Islet of Langerhans (tissue), 1 donor: ENCODE results near the gene CSRNP3.

Experiments
- FAIRE-seq: peaks from one replicate; lab custom pipeline; 2011; peaks lifted over from hg19 to GRCh38; lab: Jason Lieb, UNC

CSRNP3 gene

DNA sequence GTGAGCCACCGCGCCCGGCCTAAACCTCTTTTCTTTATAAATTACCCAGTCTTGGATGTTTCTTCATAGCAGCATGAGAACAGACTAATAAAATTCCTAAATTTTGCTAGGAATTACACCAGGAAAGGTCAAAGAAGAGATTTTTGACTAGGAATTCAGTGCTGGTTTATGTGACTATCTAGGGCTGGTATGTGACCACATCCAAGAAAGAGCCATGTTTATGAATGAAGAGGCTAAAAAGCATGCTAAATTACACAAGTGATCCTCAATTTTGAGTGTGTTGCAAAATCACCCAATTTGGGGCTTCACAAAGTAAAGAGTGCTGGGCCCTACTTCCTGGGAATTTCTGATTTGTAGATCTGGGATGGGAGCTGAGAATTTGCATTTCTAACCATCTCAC is 123.6 kb downstream of the CSRNP3 start:
- FAIRE-seq = no peak

GRCh38 chr2:165594231-165594934 is 124.9 kb downstream of the CSRNP3 start:
- no peak for FAIRE-seq

DNA sequence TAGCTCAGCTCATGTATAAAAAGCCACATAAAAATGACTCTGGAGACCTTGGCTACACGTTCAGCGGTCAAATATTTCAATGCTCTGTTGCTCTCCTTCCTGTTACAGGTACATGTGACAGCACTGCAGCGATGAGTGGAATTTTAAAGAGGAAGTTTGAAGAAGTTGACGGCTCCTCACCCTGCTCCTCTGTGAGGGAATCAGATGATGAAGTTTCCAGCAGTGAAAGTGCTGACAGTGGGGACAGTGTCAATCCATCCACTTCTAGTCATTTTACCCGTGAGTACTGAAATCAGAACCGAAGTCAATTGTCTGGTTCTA is 125.4 kb downstream of the CSRNP3 start:
- no peak for FAIRE-seq

DNA sequence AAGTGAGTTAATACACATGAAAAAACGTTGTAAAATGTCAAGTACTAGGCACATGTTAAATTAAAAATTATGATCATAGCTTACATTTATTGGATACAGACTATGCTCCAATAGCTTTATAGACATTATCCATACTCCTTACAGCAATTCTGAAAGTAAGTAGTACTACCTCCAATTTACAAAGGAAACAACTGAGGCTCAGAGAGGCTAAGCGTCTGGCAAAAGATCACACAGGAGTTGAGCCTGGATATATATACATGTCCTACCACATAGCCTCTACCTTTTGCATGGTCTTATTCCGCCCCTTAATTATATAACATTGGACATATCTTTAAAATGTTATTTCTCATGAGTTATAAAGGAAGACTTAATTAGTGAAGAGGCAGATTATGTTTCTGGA is 127.3 kb downstream of the CSRNP3 start:
- FAIRE-seq = no peak

GRCh38 chr2:165601065-165601830 is 131.8 kb downstream of the CSRNP3 start:
- no peak for FAIRE-seq

DNA sequence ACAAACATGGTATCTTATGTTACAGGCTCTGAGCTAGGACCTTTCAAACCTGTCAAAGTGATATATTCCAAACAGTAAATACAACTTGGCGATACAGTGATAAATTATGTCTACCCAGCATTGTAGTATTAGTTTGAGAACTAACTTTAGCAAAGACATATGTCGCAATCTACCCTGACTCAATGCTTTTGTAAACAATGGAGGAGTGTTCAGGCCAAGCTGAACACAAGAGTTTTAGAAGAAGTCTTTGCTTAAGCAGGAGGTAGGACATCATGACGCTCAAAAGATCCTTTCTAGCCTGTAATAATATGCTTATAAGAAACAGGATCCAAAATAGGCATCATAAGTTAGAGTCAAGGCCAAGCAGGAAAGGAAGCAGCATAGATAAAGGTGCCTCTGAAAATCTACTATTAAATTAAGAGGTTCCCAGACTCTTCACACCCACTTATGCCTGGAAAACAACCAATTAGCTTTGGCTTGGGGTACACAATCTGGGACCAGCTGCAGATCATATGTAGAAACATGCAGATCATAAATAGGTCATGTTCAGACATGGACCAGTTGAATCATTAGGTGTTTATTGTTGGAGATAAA is 132.5 kb downstream of the CSRNP3 start:
- FAIRE-seq = no peak

DNA sequence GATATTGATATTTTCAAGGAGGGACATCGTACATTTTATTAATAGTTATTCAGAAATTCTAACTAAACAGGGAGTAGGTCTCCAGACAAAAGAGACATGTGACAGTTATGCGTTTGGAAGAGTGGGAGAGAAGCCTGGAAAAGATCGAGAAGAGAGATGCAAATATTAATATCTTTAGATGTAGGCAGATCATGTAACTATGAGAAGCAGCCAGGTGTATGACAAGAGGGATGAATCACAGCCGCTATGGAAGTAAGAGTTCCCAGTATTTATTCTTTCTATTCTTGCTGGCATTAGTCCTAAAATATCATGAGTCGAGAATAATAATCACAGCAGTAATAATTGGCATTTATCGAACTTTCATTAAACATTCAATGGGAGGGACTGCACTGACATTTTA is 140.2 kb downstream of the CSRNP3 start:
- FAIRE-seq = no peak

GRCh38 chr2:165610591-165611029 is 141.1 kb downstream of the CSRNP3 start:
- no peak for FAIRE-seq

- FAIRE-seq = no peak
Observed at GRCh38 chr2:165617741-165618481, 148.4 kb downstream of the CSRNP3 start.

DNA sequence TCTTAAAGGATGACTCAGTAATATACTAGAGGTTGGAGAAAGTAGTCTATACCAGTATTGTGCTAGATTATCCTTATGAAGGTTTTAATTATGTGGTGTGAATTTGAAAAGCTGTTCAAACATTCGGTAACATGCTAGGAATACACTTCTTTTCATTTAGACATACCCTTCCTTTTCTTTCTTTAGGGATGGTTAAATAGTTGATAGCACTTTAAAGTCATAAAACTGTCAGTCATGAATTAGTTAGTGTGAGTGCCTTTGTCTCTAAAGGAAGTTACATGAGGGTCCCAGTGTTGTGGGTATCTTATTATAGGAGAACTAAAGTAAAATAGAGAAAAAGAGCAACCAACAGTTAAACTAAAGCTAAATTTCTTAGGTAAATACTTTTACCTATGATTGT is 149.3 kb downstream of the CSRNP3 start:
- FAIRE-seq = no peak

GRCh38 chr2:165621086-165621560 is 151.6 kb downstream of the CSRNP3 start:
- no peak for FAIRE-seq

- no peak for FAIRE-seq
Observed at GRCh38 chr2:165623161-165623560, 153.7 kb downstream of the CSRNP3 start.

DNA sequence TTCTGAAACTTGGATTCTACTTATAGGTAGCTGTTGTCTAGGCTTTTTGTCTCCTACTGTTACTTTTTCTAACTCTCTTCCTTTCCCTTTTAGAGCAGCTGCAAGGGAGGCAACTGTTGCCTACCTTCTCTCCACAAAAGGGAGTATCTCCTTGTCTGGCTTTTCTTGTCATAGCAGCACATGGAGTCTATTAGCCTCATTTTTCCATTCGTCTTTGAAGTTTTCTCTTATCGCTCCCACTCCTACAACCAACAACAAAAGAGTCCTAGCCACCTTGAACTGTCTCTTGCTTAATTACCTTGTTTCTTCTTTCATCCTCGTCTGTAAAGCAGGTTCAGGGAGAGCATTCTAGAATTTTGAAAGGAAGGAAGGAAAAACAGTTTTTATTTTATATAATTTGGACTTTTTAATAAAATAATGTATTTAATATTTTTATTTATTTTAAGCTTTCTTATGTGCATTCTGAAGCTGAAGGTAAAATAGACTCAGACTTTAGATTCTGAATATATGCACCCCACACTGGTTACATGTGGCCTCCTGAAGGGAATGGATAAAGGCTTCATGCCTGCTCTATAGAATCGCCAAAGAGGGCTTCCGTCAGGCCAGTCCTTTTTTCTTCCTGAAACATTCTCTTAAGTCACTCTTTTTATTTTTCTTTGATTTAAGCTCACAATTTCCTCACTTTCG is 154.4 kb downstream of the CSRNP3 start:
- FAIRE-seq = no peak

GRCh38 chr2:165624470-165624800 is 154.9 kb downstream of the CSRNP3 start:
- FAIRE-seq = no peak

GRCh38 chr2:165627470-165627869 is 158.0 kb downstream of the CSRNP3 start:
- FAIRE-seq = no peak

- FAIRE-seq = no peak
Observed at GRCh38 chr2:165629776-165630175, 160.3 kb downstream of the CSRNP3 start.

GRCh38 chr2:165630236-165630635 is 160.7 kb downstream of the CSRNP3 start:
- no peak for FAIRE-seq

GRCh38 chr2:165631089-165631488 is 161.6 kb downstream of the CSRNP3 start:
- no peak for FAIRE-seq

DNA sequence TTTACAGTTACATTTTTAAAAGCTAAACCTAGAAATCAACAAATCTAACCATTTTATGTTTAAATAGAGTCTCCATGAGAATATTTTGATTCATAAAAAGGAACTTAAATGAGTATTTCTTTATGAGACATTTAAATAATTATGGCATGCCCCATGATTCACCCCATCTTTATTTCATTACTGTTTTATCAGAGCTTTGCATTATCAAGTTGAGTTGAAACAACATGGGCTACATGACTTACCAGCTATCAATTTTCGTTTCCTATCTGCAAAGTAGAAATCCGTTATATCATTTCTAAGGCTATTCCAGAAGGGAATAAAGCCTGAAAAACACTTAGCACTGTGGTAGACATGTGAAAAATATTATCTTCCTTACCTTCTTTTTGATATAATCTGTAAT is 163.1 kb downstream of the CSRNP3 start:
- no peak for FAIRE-seq

GRCh38 chr2:165633431-165633830 is 163.9 kb downstream of the CSRNP3 start:
- FAIRE-seq = peak; percentile 74

DNA sequence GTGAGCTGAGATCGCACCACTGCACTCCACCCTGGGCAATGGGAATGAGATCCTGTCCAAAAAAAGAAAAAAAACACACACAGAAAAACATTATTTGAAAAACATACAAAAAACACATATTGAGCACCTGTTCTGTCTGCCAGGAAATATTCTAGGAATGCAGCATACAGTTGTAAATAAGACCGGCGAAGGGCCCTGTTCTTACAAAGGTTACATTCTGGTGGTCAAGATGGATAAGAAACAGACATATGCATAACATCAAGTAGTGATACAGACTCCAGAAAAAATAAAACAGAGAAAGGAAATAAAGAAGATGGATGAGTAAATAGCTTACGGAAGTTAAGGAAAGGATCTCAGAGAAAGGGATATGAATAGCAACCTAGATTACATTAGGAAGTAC is 164.8 kb downstream of the CSRNP3 start:
- no peak for FAIRE-seq

GRCh38 chr2:165634855-165635254 is 165.4 kb downstream of the CSRNP3 start:
- FAIRE-seq = peak; percentile 79
